Raji (cell line): ENCODE results near the gene SUN5.

Experiments
- POLR2A ChIP-seq: IDR thresholded peaks from 2 replicates; pipeline ENCODE4 v1.6.1; 2011; ENCODE audit warnings: low read depth, low read length, control low read depth; ENCODE audit not compliant: insufficient read depth

The SUN5 gene

GRCh38 chr20:33010133-33010504 lies 5.9 kb upstream of the SUN5 start:
- TF ChIP-seq POLR2A = no peak

GRCh38 chr20:33009214-33010132 lies 5.2 kb upstream of the SUN5 start:
- TF ChIP-seq POLR2A = no peak

GRCh38 chr20:33008336-33009213 lies 4.3 kb upstream of the SUN5 start:
- no peak for TF ChIP-seq POLR2A

GRCh38 chr20:33007376-33008335 lies 3.4 kb upstream of the SUN5 start, which contains the start of gene BPIFB2:
TSS of gene BPIFB2 (plus strand) at chr20:33007704. CDS start at chr20:33008575, 871 bp downstream.
- TF ChIP-seq POLR2A = no peak

GRCh38 chr20:33006776-33007375 lies 2.6 kb upstream of the SUN5 start:
- no peak for TF ChIP-seq POLR2A

GRCh38 chr20:33005908-33006775 lies 1.9 kb upstream of the SUN5 start:
- TF ChIP-seq POLR2A = no peak

GRCh38 chr20:33005132-33005566 lies 916 bp upstream of the SUN5 start:
- no peak for TF ChIP-seq POLR2A

GRCh38 chr20:33002087-33002808 lies 2.0 kb downstream of the SUN5 start:
- TF ChIP-seq POLR2A = no peak

GRCh38 chr20:33000802-33001466 lies 3.3 kb downstream of the SUN5 start:
- no peak for TF ChIP-seq POLR2A

- no peak for TF ChIP-seq POLR2A
Measured at GRCh38 chr20:32999603-33000250, 4.5 kb downstream of the SUN5 start.

- no peak for TF ChIP-seq POLR2A
Measured at GRCh38 chr20:32997431-32997830, 6.8 kb downstream of the SUN5 start.

- no peak for TF ChIP-seq POLR2A
Measured at GRCh38 chr20:32995802-32996201, 8.4 kb downstream of the SUN5 start.

- no peak for TF ChIP-seq POLR2A
Measured at GRCh38 chr20:32993496-32994050, 10.7 kb downstream of the SUN5 start.
